Measurements from ENCODE around the gene TPCN2.
"Not testable (repeated sequence)": the region's sequence is repeated elsewhere in the genome, so short reads cannot be mapped to it uniquely, and the experiment has no call there.

TPCN2 gene

GRCh38 chr11:69048694-69049489, at the start of gene TPCN2:
Gene TPCN2 (plus strand): TSS chr11:69048932. CDS start chr11:69048998, 66 bp downstream.
- Histone ChIP-seq H3K4me3 (ENCODE audit: low read length in 2 of 2) (peak within 1 kb of the TSS; percentile 83 to 88), H3K9ac (ENCODE audit: low read depth in 1 of 2, low read length in 2 of 2) (peak within 1 kb of the TSS; percentile 90 to 96), H3K36me3 (ENCODE audit: control insufficient read depth in 2 of 2, insufficient read depth in 2 of 2, low read length in 2 of 2) (no peaks in the 10 kb centered on the region), H3K4me1 (ENCODE audit: control insufficient read depth in 2 of 2, insufficient read depth in 2 of 2, low read length in 2 of 2) (peaks cover 11 to 23% of the 10 kb centered on the region in 2 donors), H3K27ac (ENCODE audit: low read depth in 2 of 2, low read length in 2 of 2) (peak within 1 kb of the TSS; percentile 80 to 87), H3K9me3 (ENCODE audit: control insufficient read depth in 2 of 2, low read length in 2 of 2) (no peaks in the 10 kb centered on the region), H3K27me3 (ENCODE audit: control insufficient read depth in 2 of 2, insufficient read depth in 2 of 2, low read length in 2 of 2) (no peaks in the 10 kb centered on the region)

- Histone ChIP-seq H3K27me3 (ENCODE audit: control insufficient read depth in 2 of 2, insufficient read depth in 2 of 2, low read length in 2 of 2) (peaks cover 0 to 2% of the 10 kb centered on the region in 2 donors), H3K4me1 (ENCODE audit: control insufficient read depth in 2 of 2, insufficient read depth in 2 of 2, low read length in 2 of 2) (peaks cover 4 to 8% of the 10 kb centered on the region in 2 donors), H3K36me3 (ENCODE audit: control insufficient read depth in 2 of 2, insufficient read depth in 2 of 2, low read length in 2 of 2) (no peaks in the 10 kb centered on the region), H3K27ac (ENCODE audit: low read depth in 2 of 2, low read length in 2 of 2) (peak overlapping the region in 1 of 2 donors; percentile 48), H3K9ac (ENCODE audit: low read depth in 1 of 2, low read length in 2 of 2) (no peak overlapping the region), H3K9me3 (ENCODE audit: control insufficient read depth in 2 of 2, low read length in 2 of 2) (no peaks in the 10 kb centered on the region), H3K4me3 (ENCODE audit: low read length in 2 of 2) (no peak overlapping the region)
Observed at GRCh38 chr11:68999093-68999747, 49.5 kb upstream of the TPCN2 start.

- not testable (repeated sequence) for H3K27me3 ChIP-seq (ENCODE audit: control insufficient read depth in 2 of 2, insufficient read depth in 2 of 2, low read length in 2 of 2); H3K9ac ChIP-seq (ENCODE audit: low read depth in 1 of 2, low read length in 2 of 2); H3K9me3 ChIP-seq (ENCODE audit: control insufficient read depth in 2 of 2, low read length in 2 of 2); H3K4me1 ChIP-seq (ENCODE audit: control insufficient read depth in 2 of 2, insufficient read depth in 2 of 2, low read length in 2 of 2); H3K36me3 ChIP-seq (ENCODE audit: control insufficient read depth in 2 of 2, insufficient read depth in 2 of 2, low read length in 2 of 2); H3K4me3 ChIP-seq (ENCODE audit: low read length in 2 of 2)
- H3K27ac ChIP-seq (ENCODE audit: low read depth in 2 of 2, low read length in 2 of 2), result peak overlapping the region; percentile 46 to 66
Observed at GRCh38 chr11:68999748-69000355, 48.9 kb upstream of the TPCN2 start.

- Histone ChIP-seq H3K4me3 (ENCODE audit: low read length in 2 of 2) (no peak overlapping the region), H3K27me3 (ENCODE audit: control insufficient read depth in 2 of 2, insufficient read depth in 2 of 2, low read length in 2 of 2) (no peaks in the 10 kb centered on the region), H3K36me3 (ENCODE audit: control insufficient read depth in 2 of 2, insufficient read depth in 2 of 2, low read length in 2 of 2) (no peaks in the 10 kb centered on the region), H3K27ac (ENCODE audit: low read depth in 2 of 2, low read length in 2 of 2) (peak overlapping the region; percentile 46 to 66), H3K9me3 (ENCODE audit: control insufficient read depth in 2 of 2, low read length in 2 of 2) (no peaks in the 10 kb centered on the region), H3K4me1 (ENCODE audit: control insufficient read depth in 2 of 2, insufficient read depth in 2 of 2, low read length in 2 of 2) (peaks cover 4 to 8% of the 10 kb centered on the region in 2 donors), H3K9ac (ENCODE audit: low read depth in 1 of 2, low read length in 2 of 2) (no peak overlapping the region)
Observed at GRCh38 chr11:69000391-69000790, 48.3 kb upstream of the TPCN2 start.

GRCh38 chr11:69000831-69001242, 47.9 kb upstream of the TPCN2 start:
- H3K4me3 ChIP-seq (ENCODE audit: low read length in 2 of 2), result no peak overlapping the region

GRCh38 chr11:69001243-69002081, 47.3 kb upstream of the TPCN2 start:
- Histone ChIP-seq H3K4me3 (ENCODE audit: low read length in 2 of 2) (no peak overlapping the region), H3K27me3 (ENCODE audit: control insufficient read depth in 2 of 2, insufficient read depth in 2 of 2, low read length in 2 of 2) (no peaks in the 10 kb centered on the region), H3K9ac (ENCODE audit: low read depth in 1 of 2, low read length in 2 of 2) (no peak overlapping the region), H3K4me1 (ENCODE audit: control insufficient read depth in 2 of 2, insufficient read depth in 2 of 2, low read length in 2 of 2) (peaks cover 4 to 9% of the 10 kb centered on the region in 2 donors), H3K9me3 (ENCODE audit: control insufficient read depth in 2 of 2, low read length in 2 of 2) (no peaks in the 10 kb centered on the region), H3K36me3 (ENCODE audit: control insufficient read depth in 2 of 2, insufficient read depth in 2 of 2, low read length in 2 of 2) (no peaks in the 10 kb centered on the region), H3K27ac (ENCODE audit: low read depth in 2 of 2, low read length in 2 of 2) (peak overlapping the region; percentile 52 to 66)

More at GRCh38 chr11:69000831-69001242, 47.9 kb upstream of the TPCN2 start:
- Histone ChIP-seq H3K27me3 (ENCODE audit: control insufficient read depth in 2 of 2, insufficient read depth in 2 of 2, low read length in 2 of 2) (no peaks in the 10 kb centered on the region), H3K36me3 (ENCODE audit: control insufficient read depth in 2 of 2, insufficient read depth in 2 of 2, low read length in 2 of 2) (no peaks in the 10 kb centered on the region), H3K27ac (ENCODE audit: low read depth in 2 of 2, low read length in 2 of 2) (peak overlapping the region; percentile 52 to 66), H3K4me1 (ENCODE audit: control insufficient read depth in 2 of 2, insufficient read depth in 2 of 2, low read length in 2 of 2) (peaks cover 4 to 8% of the 10 kb centered on the region in 2 donors), H3K9ac (ENCODE audit: low read depth in 1 of 2, low read length in 2 of 2) (no peak overlapping the region), H3K9me3 (ENCODE audit: control insufficient read depth in 2 of 2, low read length in 2 of 2) (no peaks in the 10 kb centered on the region)

GRCh38 chr11:69002110-69002569, 46.6 kb upstream of the TPCN2 start:
- Histone ChIP-seq H3K9me3 (ENCODE audit: control insufficient read depth in 2 of 2, low read length in 2 of 2) (no peaks in the 10 kb centered on the region), H3K9ac (ENCODE audit: low read depth in 1 of 2, low read length in 2 of 2) (no peak overlapping the region), H3K27me3 (ENCODE audit: control insufficient read depth in 2 of 2, insufficient read depth in 2 of 2, low read length in 2 of 2) (no peaks in the 10 kb centered on the region), H3K4me3 (ENCODE audit: low read length in 2 of 2) (no peak overlapping the region), H3K36me3 (ENCODE audit: control insufficient read depth in 2 of 2, insufficient read depth in 2 of 2, low read length in 2 of 2) (no peaks in the 10 kb centered on the region), H3K27ac (ENCODE audit: low read depth in 2 of 2, low read length in 2 of 2) (peak overlapping the region; percentile 1 to 23), H3K4me1 (ENCODE audit: control insufficient read depth in 2 of 2, insufficient read depth in 2 of 2, low read length in 2 of 2) (peaks cover 4 to 9% of the 10 kb centered on the region in 2 donors)

- Histone ChIP-seq H3K4me3 (ENCODE audit: low read length in 2 of 2) (no peak overlapping the region), H3K27me3 (ENCODE audit: control insufficient read depth in 2 of 2, insufficient read depth in 2 of 2, low read length in 2 of 2) (no peaks in the 10 kb centered on the region), H3K27ac (ENCODE audit: low read depth in 2 of 2, low read length in 2 of 2) (peak overlapping the region; percentile 1 to 23), H3K36me3 (ENCODE audit: control insufficient read depth in 2 of 2, insufficient read depth in 2 of 2, low read length in 2 of 2) (no peaks in the 10 kb centered on the region), H3K9ac (ENCODE audit: low read depth in 1 of 2, low read length in 2 of 2) (no peak overlapping the region), H3K4me1 (ENCODE audit: control insufficient read depth in 2 of 2, insufficient read depth in 2 of 2, low read length in 2 of 2) (peaks cover 4 to 9% of the 10 kb centered on the region in 2 donors), H3K9me3 (ENCODE audit: control insufficient read depth in 2 of 2, low read length in 2 of 2) (no peaks in the 10 kb centered on the region)
Observed at GRCh38 chr11:69002570-69003231, 46.0 kb upstream of the TPCN2 start.

GRCh38 chr11:69003301-69003865, 45.3 kb upstream of the TPCN2 start:
- Histone ChIP-seq H3K4me1 (ENCODE audit: control insufficient read depth in 2 of 2, insufficient read depth in 2 of 2, low read length in 2 of 2) (peaks cover 10 to 16% of the 10 kb centered on the region in 2 donors), H3K27me3 (ENCODE audit: control insufficient read depth in 2 of 2, insufficient read depth in 2 of 2, low read length in 2 of 2) (no peaks in the 10 kb centered on the region), H3K27ac (ENCODE audit: low read depth in 2 of 2, low read length in 2 of 2) (no peak overlapping the region), H3K9me3 (ENCODE audit: control insufficient read depth in 2 of 2, low read length in 2 of 2) (no peaks in the 10 kb centered on the region), H3K36me3 (ENCODE audit: control insufficient read depth in 2 of 2, insufficient read depth in 2 of 2, low read length in 2 of 2) (no peaks in the 10 kb centered on the region), H3K4me3 (ENCODE audit: low read length in 2 of 2) (no peak overlapping the region), H3K9ac (ENCODE audit: low read depth in 1 of 2, low read length in 2 of 2) (no peak overlapping the region)

Data from mucosa of rectum (tissue), 2 donors.